ENCODE results near the gene BLOC1S6.
A peak's percentile ranks its signal among the peaks of the same experiment; 100 is the strongest.

BLOC1S6 gene

DNA sequence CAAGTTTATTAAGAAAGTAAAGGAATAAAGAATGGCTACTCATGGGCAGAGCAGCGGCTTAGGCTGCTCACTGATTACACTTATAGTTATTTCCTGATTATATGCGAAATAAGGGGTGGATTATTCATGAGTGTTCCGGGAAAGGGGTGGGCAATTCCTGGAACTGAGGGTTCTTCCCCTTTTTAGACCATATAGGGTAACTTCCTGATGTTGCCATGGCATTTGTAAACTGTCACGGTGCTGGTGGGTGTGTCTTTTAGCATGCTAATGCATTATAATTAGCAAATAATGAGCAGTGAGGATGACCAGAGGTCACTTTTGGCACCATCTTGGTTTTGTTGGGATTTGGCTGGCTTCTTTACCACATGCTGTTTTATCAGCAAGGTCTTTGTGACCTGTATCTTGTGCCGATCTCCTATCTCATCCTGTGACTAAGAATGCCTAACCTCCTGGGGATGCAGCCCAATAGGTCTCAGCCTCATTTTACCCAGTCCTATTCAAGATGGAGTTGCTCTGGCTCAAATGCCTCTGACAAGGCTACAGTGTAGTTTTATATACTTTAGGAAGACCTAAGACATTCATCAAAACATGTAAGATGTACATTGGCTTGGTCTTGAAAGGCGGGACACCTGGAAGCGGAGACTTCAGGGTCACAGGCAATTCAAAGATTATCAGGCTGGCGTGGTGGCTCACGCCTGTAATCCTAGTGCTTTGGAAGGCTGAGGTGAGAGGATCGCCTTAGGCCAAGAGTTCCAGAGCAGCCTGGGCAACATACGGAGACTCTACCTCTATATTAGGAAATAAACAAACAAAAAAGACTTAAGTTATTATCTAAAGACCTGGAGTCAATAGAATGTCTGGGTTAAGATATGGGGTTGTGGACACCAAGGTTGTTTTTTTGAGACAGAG is 3.2 kb upstream of the BLOC1S6 start:
- H3K27ac Mint-ChIP-seq: no peak overlapping the region
- ATAC-seq (no peak), DNase-seq (ENCODE audit: low spot score in 2 of 2) (no peak)
- H3K36me3 Mint-ChIP-seq: peaks cover 9% of the 10 kb centered on the region
- H3K9me3 Mint-ChIP-seq: no peaks in the 10 kb centered on the region
- H3K4me3 Mint-ChIP-seq: no peak overlapping the region
- peaks cover 18% of the 10 kb centered on the region for H3K4me1 Mint-ChIP-seq

GRCh38 chr15:45585069-45585791 is 1.9 kb upstream of the BLOC1S6 start:
- Mint-ChIP-seq H3K36me3 (peaks cover 9% of the 10 kb centered on the region), H3K4me3 (no peak overlapping the region), H3K27ac (no peak overlapping the region), H3K4me1 (peaks cover 25% of the 10 kb centered on the region), H3K9me3 (no peaks in the 10 kb centered on the region)
- ATAC-seq: no peak
- no peak for DNase-seq (ENCODE audit: low spot score in 2 of 2)

GRCh38 chr15:45586125-45586524 is 1.1 kb upstream of the BLOC1S6 start:
- Mint-ChIP-seq H3K36me3 (peaks cover 9% of the 10 kb centered on the region), H3K4me1 (peaks cover 25% of the 10 kb centered on the region), H3K9me3 (no peaks in the 10 kb centered on the region), H3K4me3 (peak overlapping the region; percentile 87), H3K27ac (peak overlapping the region; percentile 98)
- DNase-seq (ENCODE audit: low spot score in 2 of 2): no peak
- ATAC-seq: no peak

DNA sequence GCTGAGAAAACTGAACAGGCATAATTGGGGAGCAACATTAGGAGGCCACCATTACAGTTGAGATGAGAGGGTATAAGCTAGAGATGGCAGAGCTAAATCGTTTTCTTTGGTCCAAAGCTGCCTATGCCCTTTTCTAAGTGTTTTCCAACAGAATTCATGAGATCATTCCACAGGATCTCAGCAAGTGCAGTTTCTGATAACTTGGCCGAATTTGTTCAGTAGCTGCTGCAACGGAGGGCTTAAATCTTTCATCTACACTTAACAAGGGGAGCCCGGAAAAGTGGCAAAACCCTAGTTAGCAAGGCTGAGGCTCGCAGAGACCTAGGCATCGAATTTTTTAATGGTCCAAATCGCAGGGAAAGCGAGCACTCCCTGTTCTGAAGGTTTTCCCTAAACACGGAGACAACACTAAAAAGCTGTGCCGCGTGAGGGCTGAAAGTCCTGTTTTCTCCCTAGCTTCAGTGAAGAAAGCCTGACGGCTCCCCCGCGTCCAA is 531 bp upstream of the BLOC1S6 start:
- Mint-ChIP-seq H3K36me3 (peaks cover 9% of the 10 kb centered on the region), H3K27ac (peak overlapping the region; percentile 98), H3K4me1 (peaks cover 25% of the 10 kb centered on the region), H3K9me3 (no peaks in the 10 kb centered on the region), H3K4me3 (peak overlapping the region; percentile 87)
- DNase-seq (ENCODE audit: low spot score in 2 of 2) (no peak), ATAC-seq (peak; percentile 0)

DNA sequence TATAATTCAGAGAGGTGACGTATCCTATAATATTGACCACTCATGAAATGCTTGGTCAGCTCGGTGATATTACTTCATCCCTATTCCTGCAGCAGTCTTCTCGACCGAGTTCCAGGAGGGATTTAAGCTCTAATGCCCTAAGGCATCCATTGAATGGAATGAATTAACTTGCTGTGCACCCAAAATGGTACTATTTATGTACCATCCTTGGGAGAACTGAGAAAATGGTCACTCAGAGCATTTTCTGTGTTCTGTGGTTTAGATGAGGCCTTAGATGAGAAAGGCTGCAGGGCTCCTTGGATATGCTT is 638 bp downstream of the BLOC1S6 start:
- Mint-ChIP-seq H3K36me3 (peaks cover 18% of the 10 kb centered on the region), H3K4me3 (peak overlapping the region; percentile 87), H3K27ac (peak overlapping the region; percentile 98), H3K9me3 (no peaks in the 10 kb centered on the region), H3K4me1 (peaks cover 25% of the 10 kb centered on the region)
- ATAC-seq (no peak), DNase-seq (ENCODE audit: low spot score in 2 of 2) (no peak)

DNA sequence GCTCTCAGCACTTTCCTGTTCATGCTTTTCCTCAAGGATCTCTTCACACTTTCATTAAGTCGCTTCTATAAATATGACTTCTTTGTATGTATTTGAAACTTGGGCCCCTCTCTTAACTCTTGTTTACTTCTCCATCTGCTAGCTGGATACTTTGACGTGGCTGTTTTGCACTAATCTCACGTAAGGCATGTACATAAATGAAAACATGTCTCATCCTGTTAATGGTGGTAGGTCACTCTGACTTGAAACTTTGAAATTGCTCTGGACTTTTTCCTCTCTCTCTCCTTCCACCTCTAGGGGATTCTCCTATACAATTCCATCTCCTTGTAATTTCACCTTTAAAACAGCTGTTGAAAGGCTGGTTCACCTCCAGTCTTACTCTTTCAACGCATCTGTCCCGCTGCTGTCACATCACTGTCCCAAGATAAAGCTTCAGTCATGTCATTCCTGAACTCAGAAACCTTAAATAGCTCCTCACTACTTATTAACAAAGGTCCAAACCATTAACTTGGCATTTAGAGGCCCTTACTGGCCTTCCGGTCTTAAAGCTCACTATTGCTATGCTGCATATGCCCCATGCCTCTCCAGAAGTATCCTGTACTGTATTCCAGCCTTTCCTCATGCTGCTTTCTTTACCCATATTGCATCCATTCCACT is 1.2 kb downstream of the BLOC1S6 start:
- no peak for ATAC-seq
- no peak for DNase-seq (ENCODE audit: low spot score in 2 of 2)
- peak overlapping the region; percentile 98 for H3K27ac Mint-ChIP-seq
- H3K9me3 Mint-ChIP-seq: no peaks in the 10 kb centered on the region
- peak overlapping the region; percentile 87 for H3K4me3 Mint-ChIP-seq
- H3K36me3 Mint-ChIP-seq: peaks cover 23% of the 10 kb centered on the region
- peaks cover 25% of the 10 kb centered on the region for H3K4me1 Mint-ChIP-seq

GRCh38 chr15:45589256-45589655 is 2.1 kb downstream of the BLOC1S6 start:
- ATAC-seq (no peak), DNase-seq (ENCODE audit: low spot score in 2 of 2) (no peak)
- H3K4me1 Mint-ChIP-seq: peaks cover 25% of the 10 kb centered on the region
- H3K36me3 Mint-ChIP-seq: peaks cover 31% of the 10 kb centered on the region
- H3K27ac Mint-ChIP-seq: no peak overlapping the region
- H3K4me3 Mint-ChIP-seq: peak overlapping the region; percentile 87
- H3K9me3 Mint-ChIP-seq: no peaks in the 10 kb centered on the region

GRCh38 chr15:45594319-45594718 is 7.1 kb downstream of the BLOC1S6 start:
- H3K9me3 Mint-ChIP-seq: no peaks in the 10 kb centered on the region
- H3K4me1 Mint-ChIP-seq: peaks cover 4% of the 10 kb centered on the region
- H3K36me3 Mint-ChIP-seq: peaks cover 54% of the 10 kb centered on the region
- no peak overlapping the region for H3K27ac Mint-ChIP-seq
- DNase-seq (ENCODE audit: low spot score in 2 of 2) (no peak), ATAC-seq (no peak)
- no peak overlapping the region for H3K4me3 Mint-ChIP-seq

GRCh38 chr15:45594835-45595530 is 7.8 kb downstream of the BLOC1S6 start:
- H3K36me3 Mint-ChIP-seq: peaks cover 54% of the 10 kb centered on the region
- ATAC-seq (no peak), DNase-seq (ENCODE audit: low spot score in 2 of 2) (no peak)
- no peak overlapping the region for H3K27ac Mint-ChIP-seq
- no peaks in the 10 kb centered on the region for H3K4me1 Mint-ChIP-seq
- H3K4me3 Mint-ChIP-seq: no peak overlapping the region
- no peaks in the 10 kb centered on the region for H3K9me3 Mint-ChIP-seq

GRCh38 chr15:45603881-45604280 is 16.7 kb downstream of the BLOC1S6 start:
- Mint-ChIP-seq H3K36me3 (peaks cover 52% of the 10 kb centered on the region), H3K9me3 (no peaks in the 10 kb centered on the region), H3K4me3 (no peak overlapping the region), H3K4me1 (peaks cover 6% of the 10 kb centered on the region), H3K27ac (peak overlapping the region; percentile 74)
- DNase-seq (ENCODE audit: low spot score in 2 of 2): no peak
- no peak for ATAC-seq

DNA sequence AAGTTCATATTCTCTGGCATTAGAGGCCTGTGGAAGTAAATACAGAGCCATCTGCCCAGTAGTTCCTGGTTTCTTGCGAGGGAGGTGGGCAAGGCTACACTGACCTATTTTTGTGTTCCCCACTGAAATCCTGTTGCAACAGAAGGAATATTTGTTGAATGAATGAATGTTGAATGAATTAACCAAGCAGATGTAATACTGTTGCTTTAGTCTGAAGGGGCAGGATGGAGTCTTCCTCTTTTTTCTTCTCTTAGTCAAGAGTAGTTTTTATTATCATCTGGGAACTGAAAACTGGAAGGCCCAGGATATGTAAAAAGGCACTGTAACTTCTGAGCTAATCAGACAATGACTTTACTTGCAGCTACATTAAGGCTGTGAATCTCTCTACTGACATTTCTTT is 17.1 kb downstream of the BLOC1S6 start:
- no peak for ATAC-seq
- Mint-ChIP-seq H3K27ac (peak overlapping the region; percentile 74), H3K4me3 (no peak overlapping the region), H3K36me3 (peaks cover 55% of the 10 kb centered on the region), H3K9me3 (no peaks in the 10 kb centered on the region), H3K4me1 (peaks cover 6% of the 10 kb centered on the region)
- no peak for DNase-seq (ENCODE audit: low spot score in 2 of 2)

DNA sequence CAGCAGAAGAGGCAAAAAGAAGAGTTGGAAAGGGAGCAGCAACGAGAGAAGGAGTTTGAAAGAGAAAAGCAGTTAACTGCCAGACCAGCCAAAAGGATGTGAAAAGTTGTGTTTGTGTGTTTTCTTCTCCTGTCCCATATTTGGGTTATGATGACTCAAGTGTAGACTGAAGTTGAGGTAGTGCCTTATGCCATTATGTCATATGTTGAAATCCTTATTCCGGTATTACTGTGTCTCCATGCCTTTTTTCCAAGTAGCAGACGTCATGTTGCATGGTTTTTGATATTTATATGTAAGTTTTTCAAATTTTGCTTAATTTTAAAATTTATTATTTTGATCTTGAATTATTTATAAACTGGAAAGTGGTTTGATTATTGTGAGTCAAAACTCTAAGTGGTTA is 19.2 kb downstream of the BLOC1S6 start:
- no peaks in the 10 kb centered on the region for H3K9me3 Mint-ChIP-seq
- no peak for ATAC-seq
- H3K27ac Mint-ChIP-seq: peak overlapping the region; percentile 63
- peaks cover 6% of the 10 kb centered on the region for H3K4me1 Mint-ChIP-seq
- DNase-seq (ENCODE audit: low spot score in 2 of 2): no peak
- H3K4me3 Mint-ChIP-seq: no peak overlapping the region
- H3K36me3 Mint-ChIP-seq: peaks cover 62% of the 10 kb centered on the region

- DNase-seq (ENCODE audit: low spot score in 2 of 2) (no peak), ATAC-seq (no peak)
- Mint-ChIP-seq H3K4me3 (no peak overlapping the region), H3K4me1 (peaks cover 6% of the 10 kb centered on the region), H3K9me3 (no peaks in the 10 kb centered on the region), H3K27ac (no peak overlapping the region), H3K36me3 (peaks cover 62% of the 10 kb centered on the region)
Observed at GRCh38 chr15:45606841-45607240, 19.7 kb downstream of the BLOC1S6 start.

GRCh38 chr15:45611305-45611704 is 24.1 kb downstream of the BLOC1S6 start:
- Mint-ChIP-seq H3K36me3 (peaks cover 35% of the 10 kb centered on the region), H3K4me3 (no peak overlapping the region), H3K4me1 (peaks cover 7% of the 10 kb centered on the region), H3K27ac (no peak overlapping the region), H3K9me3 (no peaks in the 10 kb centered on the region)
- ATAC-seq: no peak
- DNase-seq (ENCODE audit: low spot score in 2 of 2): no peak

Measured in stimulated activated effector memory CD8-positive, alpha-beta T cell treated with anti-CD3 and anti-CD28 coated beads, Interleukin-12 subunit alpha, Interleukin-12 subunit beta, amount 100 ng/mL, for 72 hours (primary cell).